Endometrial microvascular endothelial cells (primary cell): ENCODE measurements around the gene ZFYVE28. TPM values are rescaled to one million over a fixed set of nuclear protein-coding genes. Genes with fewer than 3 reads are reported as not detected.

Experiments
- in situ Hi-C: cut with HindIII; loops from 2 replicates; pipeline ENCODE4 v1.10.0; 2017; ENCODE audit warnings: low sequenced_read_pairs, low pct_unique_long_range_greater_than_20kb; ENCODE audit errors: inconsistent ontology term
- total RNA-seq: library from RNA; depleted of rRNA; stranded (reverse); fragments of >200 nt; gene quantifications from one replicate; pipeline ENCODE4 v1.2.3, GENCODE V29; 2015; ENCODE audit errors: inconsistent ontology term

ZFYVE28 gene
- total RNA-seq, 1 donor from 2014 or later: 12.3 TPM

DNA sequence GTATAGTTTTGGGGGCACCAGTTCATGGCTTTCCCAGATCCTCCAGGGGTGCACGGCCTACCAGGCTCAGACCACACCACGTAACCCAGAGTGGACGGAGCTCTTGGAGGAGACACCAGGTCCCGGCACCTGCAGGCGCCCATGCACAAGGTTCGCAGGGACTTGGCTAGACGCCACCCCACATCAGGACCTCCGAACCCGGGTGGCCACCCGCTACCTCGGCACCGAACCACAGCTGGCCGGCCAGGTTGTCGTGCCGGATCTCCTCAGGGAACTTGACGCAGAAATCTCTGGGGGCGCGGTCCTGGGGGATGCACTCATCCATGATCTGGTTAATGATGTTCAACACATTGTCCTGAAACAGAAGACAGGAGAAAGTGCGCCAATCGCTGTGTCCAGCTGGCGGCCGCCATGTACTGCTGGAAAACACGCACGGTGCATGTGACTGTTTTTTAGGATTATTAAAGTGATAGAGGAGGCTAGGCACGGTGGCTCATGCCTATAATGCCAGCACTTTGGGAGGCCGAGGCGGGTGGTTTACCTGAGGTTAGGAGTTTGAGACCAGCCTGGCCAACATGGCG, 77.1 kb downstream of the ZFYVE28 start:
- in situ Hi-C loops: no loop called here

DNA sequence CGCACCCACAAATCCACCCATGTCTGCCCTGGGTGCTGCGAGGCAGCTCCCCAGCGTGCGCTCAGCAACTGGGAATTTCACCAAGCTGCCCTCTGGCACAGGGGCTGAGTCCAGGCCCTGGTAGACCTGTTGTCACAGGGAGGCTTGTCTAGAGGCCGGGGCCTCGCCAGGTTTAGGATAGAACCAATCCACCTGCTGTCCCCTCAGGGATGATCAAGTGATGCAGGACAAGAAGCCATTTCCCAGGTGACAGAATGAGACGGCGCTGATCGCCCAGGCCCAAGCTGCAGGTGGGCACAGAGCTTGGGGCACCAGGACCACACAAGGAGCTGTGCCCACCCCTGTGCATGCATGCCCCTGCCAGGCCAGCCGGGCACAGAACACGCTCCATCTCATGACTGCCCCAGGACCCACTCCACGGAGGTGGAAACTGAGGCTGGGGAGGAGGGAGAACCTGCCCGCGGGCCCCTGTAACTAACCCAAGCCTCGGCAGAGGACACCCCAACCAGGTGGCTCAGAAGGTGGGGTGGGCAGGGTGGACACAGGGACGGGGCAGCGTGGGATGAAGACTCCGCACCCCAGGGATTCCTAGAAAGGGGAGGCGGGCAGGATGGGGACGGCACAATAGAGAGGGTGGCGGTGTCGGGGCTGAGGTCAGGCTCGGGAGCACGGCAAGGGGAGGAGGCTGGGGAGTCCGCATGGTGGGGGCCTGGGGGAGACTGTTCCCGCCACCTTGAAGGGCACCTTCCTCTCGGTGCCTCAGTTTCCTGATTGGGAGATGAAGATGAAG, 78.0 kb downstream of the ZFYVE28 start:
- in situ Hi-C loops: no loop called here

DNA sequence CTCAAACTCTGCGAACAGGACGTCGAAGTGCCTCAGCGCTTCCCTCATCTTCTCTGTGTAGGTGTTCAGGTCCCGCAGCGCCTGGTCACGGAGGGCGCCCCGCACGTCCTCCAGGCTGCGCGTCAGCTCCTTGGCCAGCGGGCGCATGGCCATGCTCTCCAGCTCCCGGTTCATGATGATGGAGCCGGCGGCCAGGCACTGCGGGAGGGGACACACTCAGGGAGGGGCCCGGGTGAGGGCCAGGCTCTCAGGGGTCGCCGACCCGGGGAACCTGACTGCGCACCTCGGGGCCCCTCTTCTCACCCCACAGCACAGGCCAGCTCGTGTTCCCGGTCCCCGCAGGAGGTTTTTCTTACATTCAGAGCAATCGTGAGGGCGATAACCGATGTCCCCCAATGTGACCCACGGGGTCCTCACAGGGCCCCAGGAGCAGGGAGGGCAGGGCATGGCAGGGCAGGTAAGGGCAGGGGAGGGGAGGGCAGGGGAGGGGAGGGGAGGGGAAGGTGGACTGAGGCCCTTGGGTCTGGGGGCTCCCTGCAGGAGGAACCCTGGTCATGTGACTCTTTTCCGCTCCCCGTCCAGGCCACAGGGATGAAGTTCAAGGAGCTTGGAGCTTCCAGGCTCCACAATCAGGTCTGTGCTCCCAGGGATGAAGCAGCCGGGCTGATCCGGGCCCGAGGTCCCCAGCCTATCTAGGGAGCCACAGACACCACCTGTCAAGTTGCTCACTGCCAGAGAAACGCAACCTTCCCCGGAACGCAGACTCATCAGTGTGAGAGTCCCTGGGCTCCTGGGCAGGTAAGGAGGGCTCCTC, 78.8 kb downstream of the ZFYVE28 start:
- in situ Hi-C loops: no loop called here

DNA sequence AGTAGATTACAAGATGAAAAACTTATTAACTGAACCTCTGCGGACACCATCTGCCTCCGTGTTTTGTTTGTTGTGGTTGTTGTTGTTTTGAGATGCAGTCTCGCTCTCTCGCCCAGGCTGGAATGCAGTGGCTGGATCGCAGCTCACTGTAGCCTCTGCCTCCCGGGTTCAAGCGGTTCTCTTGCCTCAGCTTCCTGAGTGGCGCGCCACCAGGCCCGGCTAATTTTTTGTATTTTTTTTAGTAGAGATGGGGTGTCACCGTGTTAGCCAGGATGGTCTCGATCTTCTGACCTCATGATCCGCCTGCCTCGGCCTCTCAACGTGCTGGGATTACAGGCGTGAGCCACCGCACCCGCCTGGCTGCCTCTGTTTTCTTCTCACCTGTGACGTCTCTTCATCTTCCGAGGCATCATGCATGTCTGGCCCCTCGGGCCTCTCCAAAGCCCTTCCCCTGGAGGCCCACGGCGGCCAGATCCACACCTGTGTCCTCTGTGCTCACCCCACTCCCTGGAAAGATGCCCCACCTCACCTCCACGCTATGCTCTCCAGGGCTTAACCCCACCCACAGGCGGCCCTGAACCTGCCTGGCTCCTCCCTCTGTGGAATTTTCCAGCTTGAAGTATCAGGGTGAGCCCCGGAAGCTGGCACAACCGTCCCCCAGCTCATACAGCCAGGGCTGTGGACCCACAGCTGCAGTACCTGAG, 79.5 kb downstream of the ZFYVE28 start:
- in situ Hi-C loops: no loop called here

DNA sequence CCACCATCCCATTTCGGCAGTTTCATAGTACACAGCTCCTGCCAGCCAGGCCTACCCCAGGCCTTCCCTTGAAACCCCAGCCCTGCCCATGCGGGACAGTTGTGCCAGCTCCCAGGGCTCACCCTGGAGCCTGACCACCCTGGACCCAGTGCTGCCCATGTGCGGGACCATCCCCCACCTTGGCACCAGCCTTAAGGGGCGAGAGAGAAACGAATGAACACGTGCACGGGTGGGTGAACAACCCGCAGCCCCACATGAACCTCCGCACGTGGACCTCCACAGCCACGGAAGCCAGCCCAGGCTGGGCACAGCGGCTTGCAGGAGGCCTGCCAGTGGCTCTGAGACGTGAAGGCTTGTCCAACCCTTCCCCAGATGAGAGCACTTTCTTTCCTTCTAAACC, 80.5 kb downstream of the ZFYVE28 start:
- in situ Hi-C loops: no loop called here

DNA sequence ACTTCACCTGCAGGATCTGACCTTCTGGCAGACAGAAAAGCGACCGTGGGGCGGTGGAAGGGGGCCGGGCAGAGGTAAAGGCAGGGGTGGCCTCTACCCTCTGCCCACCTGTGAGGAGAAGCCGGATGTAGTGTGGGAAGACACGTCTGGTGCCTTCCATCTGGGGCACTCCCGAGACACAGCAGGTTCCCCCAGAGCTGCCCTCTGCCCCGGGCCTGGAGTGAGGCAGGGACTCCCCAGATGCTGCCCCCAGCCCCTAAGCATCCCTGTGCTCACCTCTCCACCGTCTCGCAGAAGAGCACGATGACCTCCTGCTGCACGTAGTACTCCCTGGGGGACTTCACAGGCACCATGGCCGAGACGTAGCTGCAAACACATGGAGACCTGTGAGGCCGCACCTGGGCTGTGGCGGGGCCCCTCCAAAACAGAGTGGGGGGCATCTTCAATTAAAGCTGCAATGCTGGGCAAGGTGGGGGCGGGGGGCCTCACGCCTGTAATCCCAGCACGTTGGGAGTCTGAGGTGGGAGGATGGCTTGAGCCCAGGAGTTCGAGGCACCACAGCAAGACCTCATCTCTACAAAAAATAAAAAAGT, 81.2 kb downstream of the ZFYVE28 start:
- in situ Hi-C loops: no loop called here

DNA sequence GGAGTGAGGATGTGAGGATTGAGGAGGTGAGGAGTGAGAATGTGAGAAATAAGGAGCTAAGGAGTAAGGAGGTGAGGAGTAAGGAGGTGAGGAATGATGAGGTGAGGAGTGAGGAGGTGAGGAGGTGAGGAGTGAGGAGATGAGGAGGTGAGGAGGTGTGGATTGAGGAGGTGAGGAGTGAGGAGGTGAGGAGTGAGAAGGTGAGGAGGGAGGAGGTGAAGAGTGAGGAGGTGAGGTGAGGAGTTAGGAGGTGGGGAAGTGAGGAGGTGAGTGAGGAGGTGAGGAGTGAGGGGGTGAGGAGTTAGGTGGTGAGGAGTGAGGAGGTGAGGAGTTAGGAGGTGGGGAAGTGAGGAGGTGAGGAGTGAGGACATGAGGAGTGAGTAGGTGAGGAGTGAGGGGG, 81.8 kb downstream of the ZFYVE28 start:
- in situ Hi-C loops: no loop called here

DNA sequence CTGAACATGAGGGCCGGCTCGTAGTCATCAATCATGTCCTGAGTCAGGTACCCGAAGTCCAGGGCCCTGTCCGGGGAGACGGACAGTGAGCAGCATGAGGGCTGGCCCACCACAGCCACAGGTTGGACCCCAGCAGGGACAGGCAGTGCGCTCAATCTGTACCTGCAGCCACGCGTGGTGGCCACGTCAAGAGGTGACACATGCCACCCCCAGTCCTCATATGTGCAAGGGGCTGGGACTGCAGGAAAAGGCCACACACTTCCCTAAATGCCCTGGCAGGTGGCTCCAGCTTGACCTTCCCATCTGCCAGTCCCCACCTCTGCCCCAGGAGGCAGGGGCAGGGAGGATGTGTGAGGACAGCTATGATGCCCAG, 82.7 kb downstream of the ZFYVE28 start:
- in situ Hi-C loops: no loop called here

DNA sequence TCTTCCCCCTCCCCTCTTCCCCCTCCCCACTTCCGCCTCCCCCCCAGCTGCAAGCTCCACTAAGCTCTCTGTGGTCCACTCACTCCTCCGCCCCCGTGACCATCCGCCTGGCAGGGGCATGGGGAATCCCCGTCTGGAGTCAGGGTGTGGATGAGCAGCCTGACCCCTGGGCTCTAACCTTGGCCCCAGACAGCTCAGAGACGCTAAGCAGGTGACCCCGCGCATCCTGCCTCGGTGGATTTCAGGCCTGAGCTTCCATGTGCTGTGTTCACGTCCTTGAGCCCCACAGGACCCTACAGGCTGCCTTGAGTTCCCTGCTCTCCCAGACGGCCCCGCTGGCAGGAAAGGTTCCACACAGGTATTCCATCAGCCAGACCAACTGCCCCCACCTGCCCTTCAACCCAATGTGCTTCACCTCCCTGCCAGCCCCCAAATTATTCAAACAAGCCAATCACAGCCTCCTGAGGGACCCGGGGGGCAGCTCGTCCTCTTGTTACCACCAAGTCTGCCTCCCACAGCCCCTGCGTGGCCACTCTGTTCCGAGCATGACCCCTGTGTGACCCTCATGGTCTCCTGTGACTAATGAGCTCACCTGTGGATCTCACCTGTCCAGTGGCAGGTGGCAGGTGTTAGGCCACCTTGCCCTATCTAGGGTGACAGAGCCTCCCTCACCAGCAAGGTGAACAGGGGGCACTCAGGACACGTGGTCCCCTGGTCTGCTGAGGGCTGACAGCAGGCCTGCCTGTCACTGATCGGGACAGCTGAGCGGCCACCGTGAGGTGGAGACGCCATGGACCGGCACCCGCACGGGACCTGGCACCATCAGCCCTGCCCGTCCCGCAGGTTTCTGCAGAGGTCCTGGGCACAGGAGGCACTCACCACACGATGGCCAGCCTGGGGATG, 83.4 kb downstream of the ZFYVE28 start:
- in situ Hi-C loops: no loop called here

DNA sequence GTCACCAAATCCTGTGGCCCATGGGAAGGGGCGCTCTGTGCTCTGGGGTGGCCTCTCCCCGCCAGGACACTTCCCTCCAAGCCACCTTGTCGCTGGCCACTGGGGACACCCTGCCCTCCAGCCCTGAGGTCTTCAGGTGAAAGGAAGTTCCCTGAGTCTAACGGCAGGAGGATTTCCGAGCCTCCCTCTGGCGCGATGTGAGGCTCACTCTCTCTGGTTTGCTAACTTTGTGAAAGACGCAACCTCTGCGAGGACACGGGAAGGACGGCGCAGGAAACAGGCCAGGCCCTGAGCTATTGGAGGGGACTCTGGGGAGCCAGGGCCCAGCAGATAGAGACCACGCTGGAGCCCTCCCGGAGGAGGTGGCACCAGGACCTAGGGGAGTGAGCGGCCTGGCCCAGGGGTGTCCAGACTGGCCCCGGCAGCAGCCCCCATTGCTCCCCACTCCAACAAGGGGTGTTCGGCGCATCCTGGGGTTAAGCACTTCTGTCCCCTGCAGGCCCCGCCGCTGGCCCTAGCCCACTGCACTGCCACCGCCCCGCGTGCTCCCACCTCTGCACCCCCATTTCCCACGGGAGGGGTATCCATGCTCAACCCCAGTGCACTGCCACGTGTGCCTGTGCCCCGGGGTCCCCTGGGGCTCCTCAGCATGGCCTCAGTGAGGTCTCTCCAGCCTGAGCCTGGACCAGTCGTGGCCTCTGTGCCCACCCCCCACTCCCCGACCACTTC, 84.4 kb downstream of the ZFYVE28 start:
- in situ Hi-C loops: no loop called here

DNA sequence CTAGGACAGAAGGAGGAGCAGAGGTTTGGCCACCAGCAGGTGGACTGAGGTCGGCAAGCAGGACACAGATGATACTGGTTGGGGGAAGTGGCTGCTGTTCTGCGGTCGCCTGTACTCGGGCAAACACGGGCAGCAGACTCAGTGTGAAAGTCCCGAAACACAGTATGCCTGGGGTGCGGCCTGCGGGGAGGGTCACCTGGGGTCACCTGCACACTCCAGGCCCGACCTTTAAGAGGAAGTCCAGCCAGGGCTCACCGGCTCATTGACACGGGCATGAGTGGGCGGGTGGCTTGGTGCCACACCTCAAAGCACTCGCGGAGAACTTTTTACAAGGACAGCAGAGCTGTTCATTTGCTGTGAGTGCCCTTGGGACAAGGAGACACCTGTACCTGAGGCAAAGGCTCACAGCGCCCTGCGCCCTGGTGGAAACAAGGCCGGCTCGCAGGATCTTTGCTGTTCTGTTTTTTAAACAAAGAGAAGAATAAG, 85.0 kb downstream of the ZFYVE28 start:
- in situ Hi-C loops: no loop called here

DNA sequence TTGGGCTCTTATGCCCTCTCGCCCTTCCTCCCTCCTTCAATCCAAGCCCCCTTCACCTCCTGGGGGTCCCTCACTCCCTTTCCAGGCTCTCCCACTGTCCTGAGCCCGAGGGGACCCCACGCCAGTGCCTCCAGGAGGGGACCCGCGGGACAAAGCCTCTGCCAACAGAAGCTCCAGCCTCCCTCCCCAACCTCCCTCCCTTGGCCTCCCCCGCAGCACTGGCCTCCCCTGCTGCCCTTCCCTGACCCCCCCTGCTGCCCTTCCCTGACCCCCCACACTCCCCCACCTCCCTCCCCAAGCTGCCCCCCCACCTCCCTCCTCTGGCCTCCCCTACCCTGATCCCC, 85.5 kb downstream of the ZFYVE28 start:
- in situ Hi-C loops: no loop called here

DNA sequence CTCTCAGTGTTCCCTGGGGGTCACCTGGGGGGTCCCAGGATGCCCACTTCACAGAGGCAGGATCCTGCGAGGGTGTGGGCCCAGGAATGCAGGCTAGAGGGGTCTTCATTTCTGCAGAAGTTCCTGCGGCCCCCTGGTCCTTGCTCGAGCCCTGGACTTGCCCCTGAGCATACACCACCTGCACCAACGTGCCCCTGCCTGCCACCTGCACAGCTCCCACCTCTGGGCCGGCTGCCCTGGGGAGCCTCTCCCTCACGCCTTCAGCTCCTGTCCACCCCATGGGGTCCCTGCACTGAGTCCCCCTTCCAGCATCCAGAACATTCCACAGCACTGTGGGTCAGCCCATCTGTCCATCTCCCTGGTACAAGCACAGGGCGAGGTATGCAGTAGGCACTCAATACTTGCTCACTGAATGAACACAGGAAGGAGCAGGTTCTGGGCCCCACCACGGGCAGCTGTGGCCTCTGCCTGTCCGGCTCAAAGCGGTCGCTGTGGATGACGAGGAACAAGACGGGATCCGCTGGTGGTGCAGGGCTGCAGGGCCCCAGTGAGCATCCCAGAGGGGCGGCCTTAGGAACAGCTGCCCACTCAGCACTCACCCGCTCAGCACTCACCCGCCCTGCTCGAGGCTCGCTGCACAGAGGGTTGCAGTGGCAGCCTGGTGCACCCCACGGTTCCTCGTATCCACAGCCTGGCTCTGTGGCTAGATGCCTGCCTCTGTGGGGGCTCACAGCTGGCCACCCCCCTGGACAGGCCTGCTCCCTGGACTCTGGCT, 86.1 kb downstream of the ZFYVE28 start:
- in situ Hi-C loops: no loop called here

DNA sequence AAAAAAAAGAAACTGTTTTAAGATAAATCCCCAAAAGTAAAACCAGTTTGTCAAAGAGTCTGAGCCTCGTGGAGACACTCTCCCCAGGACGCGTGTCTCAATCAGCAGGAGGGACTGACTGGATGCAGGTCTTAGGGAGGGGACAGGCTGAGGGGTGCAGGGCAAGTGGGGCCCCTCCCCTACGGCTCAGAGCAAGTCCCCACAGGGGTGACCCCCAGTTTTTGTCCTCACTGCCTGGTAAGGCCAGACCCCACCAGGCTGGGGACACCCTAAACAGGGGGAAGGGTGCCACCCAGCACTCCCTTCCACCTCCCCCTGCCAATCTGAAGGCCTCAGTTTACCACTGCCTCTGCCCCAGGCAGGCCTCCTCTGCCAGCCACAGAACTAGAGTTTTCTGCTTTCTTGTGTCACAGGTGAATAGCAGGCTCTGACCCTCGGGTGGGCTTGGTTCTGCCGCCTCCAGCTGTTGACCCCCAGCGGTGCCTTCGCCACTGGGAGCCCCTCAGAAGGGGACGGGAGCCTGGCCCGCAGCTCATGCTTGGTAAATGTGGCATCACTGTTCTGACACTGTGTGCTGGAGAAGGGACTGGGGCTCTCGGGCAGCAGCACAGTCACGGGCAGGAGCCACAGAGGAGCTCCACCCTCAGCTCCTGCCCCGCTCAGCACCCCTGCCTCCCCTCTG, 86.8 kb downstream of the ZFYVE28 start:
- in situ Hi-C loops: no loop called here

DNA sequence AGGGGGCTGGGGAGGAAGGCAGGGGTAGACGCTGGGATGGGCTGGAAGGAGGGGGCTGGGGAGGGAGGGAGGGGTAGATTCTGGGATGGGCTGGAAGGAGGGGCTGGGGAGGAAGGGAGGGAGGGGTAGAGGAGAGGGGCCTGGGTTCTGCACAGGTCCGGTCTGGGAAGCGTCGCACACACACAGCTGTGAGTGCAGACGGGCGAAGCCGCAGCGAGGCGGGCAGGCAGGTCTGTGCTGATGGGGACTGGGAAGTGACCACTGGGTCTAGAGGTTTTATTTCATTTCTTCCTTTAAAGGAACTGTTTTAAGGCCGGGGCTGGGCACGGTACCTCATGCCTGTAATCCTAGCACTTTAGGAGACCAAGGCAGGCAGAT, 87.4 kb downstream of the ZFYVE28 start:
- in situ Hi-C loops: no loop called here
